WTC11 (cell line): ENCODE results near the gene ABTB2. TPM values are rescaled to one million over a fixed set of nuclear protein-coding genes. Genes with fewer than 3 reads are reported as not detected.

Source experiments
- ATAC-seq: fragments of 200-7000 bp; cut with Tn5 transposase; 2 replicates; pipeline ENCODE4 v1.10.0; 2021; ENCODE audit warnings: mild to moderate bottlenecking, moderate library complexity
- CTCF ChIA-PET: fragments of 300-600 bp; sonication (Branson Sonifier 250); formaldehyde crosslinking; loops from one replicate; lab custom pipeline; 2021; ENCODE audit warnings: antibody characterized with exemption; lab: Charles Lee
- POLR2A ChIA-PET: fragments of 350-600 bp; sonication (Branson Sonifier 250); formaldehyde crosslinking; loops from one replicate; lab custom pipeline; 2021; ENCODE audit warnings: antibody characterized with exemption; lab: Charles Lee
- DNase-seq: peaks from one replicate; pipeline ENCODE4 v3.0.0; 2021; ENCODE audit warnings: low spot score
- H3K27ac Mint-ChIP-seq: 2 replicates; pipeline ENCODE4 v1.8.0; 2021; ENCODE audit warnings: mixed read lengths
- H3K27me3 Mint-ChIP-seq: 2 replicates; pipeline ENCODE4 v1.8.0; 2021; ENCODE audit warnings: low read depth, mild to moderate bottlenecking, moderate library complexity, mixed read lengths
- H3K36me3 Mint-ChIP-seq: 2 replicates; pipeline ENCODE4 v1.8.0; 2021; ENCODE audit warnings: mixed read lengths
- H3K4me1 Mint-ChIP-seq: 2 replicates; pipeline ENCODE4 v1.8.0; 2022; ENCODE audit warnings: mixed read lengths
- H3K4me3 Mint-ChIP-seq: 2 replicates; pipeline ENCODE4 v1.8.0; 2021; ENCODE audit warnings: mild to moderate bottlenecking, moderate library complexity, mixed read lengths
- H3K9me3 Mint-ChIP-seq: 2 replicates; pipeline ENCODE4 v1.8.0; 2021; ENCODE audit warnings: mixed read lengths
- ARID4B ChIP-seq: sonication (generic); formaldehyde crosslinking; IDR thresholded peaks from 2 replicates; pipeline ENCODE4 v1.8.0; 2023; ENCODE audit warnings: missing genetic modification reagents, mild to moderate bottlenecking, borderline replicate concordance
- CREB1 ChIP-seq: sonication (generic); formaldehyde crosslinking; IDR thresholded peaks from 2 replicates; pipeline ENCODE4 v1.8.0; 2023; ENCODE audit warnings: mild to moderate bottlenecking, missing genetic modification reagents
- E2F4 ChIP-seq: sonication (generic); formaldehyde crosslinking; IDR thresholded peaks from 2 replicates; pipeline ENCODE4 v1.8.1; 2022; ENCODE audit warnings: low read depth, mild to moderate bottlenecking, moderate library complexity, missing genetic modification reagents, borderline replicate concordance
- ELF4 ChIP-seq: sonication (generic); formaldehyde crosslinking; IDR thresholded peaks from 2 replicates; pipeline ENCODE4 v1.8.1; 2022; ENCODE audit warnings: low read depth, mild to moderate bottlenecking, moderate library complexity, missing genetic modification reagents
- GABPB1 ChIP-seq: sonication (generic); formaldehyde crosslinking; IDR thresholded peaks from 2 replicates; pipeline ENCODE4 v1.8.1; 2023; ENCODE audit warnings: mild to moderate bottlenecking, missing genetic modification reagents
- GRHL2 ChIP-seq: fragments of 250-450 bp; sonication (Bioruptor Pico); IDR thresholded peaks from 2 replicates; pipeline ENCODE4 v1.8.0; 2022; ENCODE audit warnings: mild to moderate bottlenecking, moderate library complexity; ENCODE audit not compliant: insufficient replicate concordance, severe bottlenecking
- GTF2I ChIP-seq: fragments of 250-450 bp; sonication (Bioruptor Pico); conservative IDR thresholded peaks from 2 replicates; pipeline ENCODE4 v1.4.0; 2021; ENCODE audit warnings: mild to moderate bottlenecking
- IRF1 ChIP-seq: sonication (generic); formaldehyde crosslinking; IDR thresholded peaks from 2 replicates; pipeline ENCODE4 v1.8.0; 2023; ENCODE audit warnings: missing genetic modification reagents
- OVOL2 ChIP-seq: fragments of 250-450 bp; sonication (Bioruptor Pico); IDR thresholded peaks from 2 replicates; pipeline ENCODE4 v1.9.0; 2021; ENCODE audit warnings: mild to moderate bottlenecking, borderline replicate concordance
- RORB ChIP-seq: fragments of 250-450 bp; sonication (Bioruptor Pico); IDR thresholded peaks from 2 replicates; pipeline ENCODE4 v1.9.0; 2021; ENCODE audit warnings: mild to moderate bottlenecking
- TEAD1 ChIP-seq: sonication (generic); formaldehyde crosslinking; IDR thresholded peaks from 2 replicates; pipeline ENCODE4 v1.8.0; 2022; ENCODE audit warnings: mild to moderate bottlenecking, missing genetic modification reagents
- TEAD4 ChIP-seq: sonication (generic); formaldehyde crosslinking; IDR thresholded peaks from 2 replicates; pipeline ENCODE4 v1.8.0; 2022; ENCODE audit warnings: mild to moderate bottlenecking, missing genetic modification reagents
- TP53 ChIP-seq: sonication (generic); formaldehyde crosslinking; IDR thresholded peaks from 2 replicates; pipeline ENCODE4 v1.8.1; 2023; ENCODE audit warnings: mild to moderate bottlenecking, missing genetic modification reagents
- USF1 ChIP-seq: sonication (generic); formaldehyde crosslinking; IDR thresholded peaks from 2 replicates; pipeline ENCODE4 v1.8.0; 2022; ENCODE audit warnings: mild to moderate bottlenecking, missing genetic modification reagents
- ZNF138 ChIP-seq: sonication (generic); formaldehyde crosslinking; conservative IDR thresholded peaks from 2 replicates; pipeline ENCODE4 v1.8.1; 2022; ENCODE audit warnings: mild to moderate bottlenecking, moderate library complexity, missing genetic modification reagents
- ZNF263 ChIP-seq: sonication (generic); formaldehyde crosslinking; IDR thresholded peaks from 2 replicates; pipeline ENCODE4 v1.8.1; 2022; ENCODE audit warnings: low read depth, mild to moderate bottlenecking, moderate library complexity, missing genetic modification reagents
- ZNF281 ChIP-seq: sonication (generic); formaldehyde crosslinking; IDR thresholded peaks from 2 replicates; pipeline ENCODE4 v1.8.0; 2023; ENCODE audit warnings: mild to moderate bottlenecking, missing genetic modification reagents
- ZNF423 ChIP-seq: fragments of 250-450 bp; sonication (Bioruptor Pico); IDR thresholded peaks from 2 replicates; pipeline ENCODE4 v2.1.2; 2022; ENCODE audit warnings: mild to moderate bottlenecking, moderate library complexity
- ZNF532 ChIP-seq: fragments of 250-450 bp; sonication (Bioruptor Pico); IDR thresholded peaks from 2 replicates; pipeline ENCODE4 v1.9.0; 2021; ENCODE audit warnings: mild to moderate bottlenecking, borderline replicate concordance
- ZSCAN18 ChIP-seq: fragments of 250-450 bp; sonication (Bioruptor Pico); IDR thresholded peaks from 2 replicates; pipeline ENCODE4 v2.1.2; 2022; ENCODE audit warnings: mild to moderate bottlenecking, moderate library complexity
- total RNA-seq: library from RNA; stranded (reverse); gene quantifications from 3 replicates; pipeline ENCODE4 v1.2.3, GENCODE V29; 2021

Gene ABTB2
- total RNA-seq, 1 experiment from 2014 or later: 12.8 TPM

GRCh38 chr11:34290926-34291325 is 66.9 kb downstream of the ABTB2 start (continued):
- no peak for TF ChIP-seq ZNF281 (CRISPR knock-in tag)
- no peak for TF ChIP-seq E2F4 (CRISPR knock-in tag)
- no peak for TF ChIP-seq ZNF263 (CRISPR knock-in tag)
- TF ChIP-seq GTF2I (CRISPR knock-in tag): no peak
- no peak for TF ChIP-seq GABPB1
- no peak for TF ChIP-seq TEAD4 (CRISPR knock-in tag)

- ATAC-seq: no peak
- Mint-ChIP-seq H3K27me3 (no peaks in the 10 kb centered on the region), H3K4me1 (peaks cover 2% of the 10 kb centered on the region; the same call in 1 of the 2 replicates)
- no peak for TF ChIP-seq USF1 (CRISPR knock-in tag)
- no peak for TF ChIP-seq RORB
- TF ChIP-seq E2F4 (CRISPR knock-in tag): no peak
- no peak for TF ChIP-seq ZNF138 (CRISPR knock-in tag)
- no peak for TF ChIP-seq IRF1 (CRISPR knock-in tag)
- no peak for TF ChIP-seq CREB1 (CRISPR knock-in tag)
- no peak for TF ChIP-seq ZNF532 (CRISPR knock-in tag)
- no peak for TF ChIP-seq OVOL2
- TF ChIP-seq TP53: no peak
- no peak for TF ChIP-seq TEAD1 (CRISPR knock-in tag)
- no peak for TF ChIP-seq GRHL2 (CRISPR knock-in tag)
- no peak for TF ChIP-seq ZSCAN18
- TF ChIP-seq ZNF423 (CRISPR knock-in tag): no peak
- TF ChIP-seq ARID4B: no peak
- no peak for TF ChIP-seq ELF4 (CRISPR knock-in tag)
- TF ChIP-seq, all 79 proteins: peak for 0
- POLR2A ChIA-PET: no interaction called here
- no peak for DNase-seq
- H3K9me3 Mint-ChIP-seq: no peaks in the 10 kb centered on the region
- H3K4me3 Mint-ChIP-seq: no peak overlapping the region
- no peak overlapping the region for H3K27ac Mint-ChIP-seq
- CTCF ChIA-PET: interaction anchor here (1.7 kb wide), 1 partner anchor 114 kb away, joined by 4 read pairs; no protein-coding TSS in a partner anchor
- H3K36me3 Mint-ChIP-seq: no peaks in the 10 kb centered on the region
Measured at GRCh38 chr11:34288492-34288891, 69.3 kb downstream of the ABTB2 start.
